CD14-positive monocyte (primary cell): ENCODE measurements around the gene TNIK. TPM values are rescaled to one million over a fixed set of nuclear protein-coding genes. Genes with fewer than 3 reads are reported as not detected.

Experiments used
- DNase-seq, 3 donors: peaks; one replicate each; pipeline ENCODE4 v3.0.0-alpha.2; 2011 to 2022
- H2AFZ ChIP-seq: 2 replicates; pipeline ENCODE4 v1.6.0; 2012; ENCODE audit warnings: mild to moderate bottlenecking, low read depth, low read length, inconsistent platforms; ENCODE audit not compliant: insufficient read depth, poor library complexity, severe bottlenecking
- H3K27ac ChIP-seq, 2 donors: 1 replicate in 1 of 2; 2 replicates in 1 of 2; pipeline ENCODE4 v1.5.1; 2012 to 2013; ENCODE audit warnings: low read length in 2 of 2, control low read depth in 1 of 2, inconsistent platforms in 1 of 2, low read depth in 1 of 2, mild to moderate bottlenecking in 1 of 2
- H3K27me3 ChIP-seq, 2 donors: one replicate each; pipeline versions ENCODE4 v1.6.0 to v1.6.1; 2011 to 2013; ENCODE audit warnings: low read length in 2 of 2; ENCODE audit not compliant: control insufficient read depth in 2 of 2, insufficient read depth in 2 of 2
- H3K36me3 ChIP-seq, 2 donors: replicated peaks in 1 of 2; 1 replicate in 1 of 2; 2 replicates in 1 of 2; pipeline versions ENCODE4 v1.5.1 to v1.6.1; 2012 to 2013; ENCODE audit warnings: low read length in 2 of 2, control low read depth in 1 of 2, inconsistent platforms in 1 of 2, mild to moderate bottlenecking in 1 of 2; ENCODE audit not compliant: insufficient read depth in 2 of 2, control insufficient read depth in 1 of 2
- H3K4me1 ChIP-seq, 2 donors: 1 replicate in 1 of 2; 2 replicates in 1 of 2; pipeline versions ENCODE4 v1.5.1 to v1.6.1; 2012 to 2013; ENCODE audit warnings: low read length in 2 of 2, control low read depth in 1 of 2, inconsistent platforms in 1 of 2, mild to moderate bottlenecking in 1 of 2, moderate library complexity in 1 of 2; ENCODE audit not compliant: insufficient read depth in 2 of 2, control insufficient read depth in 1 of 2
- H3K4me2 ChIP-seq: replicated peaks from 2 replicates; pipeline ENCODE3; 2012; ENCODE audit warnings: low read length, moderate library complexity, mild to moderate bottlenecking; ENCODE audit not compliant: poor library complexity, severe bottlenecking; ENCODE audit errors: extremely low read depth
- H3K4me3 ChIP-seq, 3 experiments: fragments of 200-600 bp in 1 of 3; sonication (generic) in 1 of 3; replicated peaks in 1 of 3; 1 replicate in 2 of 3; 2 replicates in 1 of 3; pipeline ENCODE4 v1.5.1; 2011 to 2013; ENCODE audit warnings: low read length in 3 of 3, mild to moderate bottlenecking in 3 of 3, control low read depth in 2 of 3, low read depth in 2 of 3, inconsistent platforms in 1 of 3, moderate library complexity in 1 of 3
- H3K79me2 ChIP-seq: 2 replicates; pipeline ENCODE4 v1.6.0; 2012; ENCODE audit warnings: mild to moderate bottlenecking, control low read depth, inconsistent platforms, low read length, moderate library complexity; ENCODE audit not compliant: insufficient read depth
- H3K9ac ChIP-seq: 2 replicates; pipeline ENCODE4 v1.6.0; 2017; ENCODE audit warnings: low read length, mild to moderate bottlenecking; ENCODE audit not compliant: insufficient read depth, poor library complexity, severe bottlenecking
- H3K9me3 ChIP-seq, 2 donors: replicated peaks in 1 of 2; 1 replicate in 1 of 2; 2 replicates in 1 of 2; pipeline versions ENCODE4 v1.5.1 to v1.6.1; 2012 to 2013; ENCODE audit warnings: low read length in 2 of 2, control low read depth in 1 of 2; ENCODE audit not compliant: control insufficient read depth in 1 of 2, insufficient read depth in 1 of 2
- H4K20me1 ChIP-seq: 2 replicates; pipeline ENCODE4 v1.6.0; 2012; ENCODE audit warnings: mild to moderate bottlenecking, low read length, control low read depth, moderate library complexity; ENCODE audit not compliant: insufficient read depth
- H3K27ac Mint-ChIP-seq, 7 donors: one replicate each; pipeline ENCODE4 v1.8.0; 2020; ENCODE audit warnings: mild to moderate bottlenecking in 7 of 7, mixed read lengths in 7 of 7, moderate library complexity in 6 of 7, inconsistent platforms in 2 of 7
- H3K27me3 Mint-ChIP-seq, 3 donors: one replicate each; pipeline ENCODE4 v1.8.0; 2021 to 2022; ENCODE audit warnings: low read depth in 3 of 3, mild to moderate bottlenecking in 3 of 3, mixed read lengths in 3 of 3, moderate library complexity in 3 of 3, inconsistent platforms in 1 of 3
- H3K36me3 Mint-ChIP-seq, 2 donors: one replicate each; pipeline ENCODE4 v1.8.0; 2020; ENCODE audit warnings: mixed read lengths in 2 of 2, inconsistent platforms in 1 of 2, mild to moderate bottlenecking in 1 of 2
- H3K4me1 Mint-ChIP-seq: one replicate; pipeline ENCODE4 v1.8.0; 2020; ENCODE audit warnings: mild to moderate bottlenecking, mixed read lengths
- H3K4me3 Mint-ChIP-seq, 2 donors: one replicate each; pipeline ENCODE4 v1.8.0; 2020; ENCODE audit warnings: mild to moderate bottlenecking in 2 of 2, mixed read lengths in 2 of 2, moderate library complexity in 1 of 2
- H3K9me3 Mint-ChIP-seq, 7 donors: one replicate each; pipeline ENCODE4 v1.8.0; 2020 to 2022; ENCODE audit warnings: mixed read lengths in 7 of 7, mild to moderate bottlenecking in 6 of 7, moderate library complexity in 6 of 7, inconsistent platforms in 2 of 7
- CTCF ChIP-seq: fragments of 200-600 bp; IDR thresholded peaks from one replicate; pipeline ENCODE4 v1.8.0; 2022; ENCODE audit warnings: antibody characterized with exemption, mild to moderate bottlenecking
- WGBS: methylation state at CpG from one replicate; pipeline ENCODE4 v1.1.5; 2013; ENCODE audit warnings: missing lambda C conversion rate; ENCODE audit not compliant: insufficient coverage; 5-methylcytosine and 5-hydroxymethylcytosine counted together
- intact Hi-C, 2 donors: fragments of 100-400 bp; cut with micrococcal nuclease; formaldehyde crosslinking; loops; one replicate each; pipeline versions ENCODE4 v1.15.0 to v1.15.1; 2023
- polyA plus RNA-seq, 3 donors: library from polyadenylated mRNA; depleted of rRNA in 1 of 3; unstranded in 2 of 3; stranded (reverse) in 1 of 3; fragments of 300-500 nt in 2 of 3; fragments of >200 nt in 1 of 3; fragmentation: Illumina TruSeq in 2 of 3; gene quantifications; 1 replicate in 2 of 3; 2 replicates in 1 of 3; pipeline ENCODE4 v1.2.3, GENCODE V29; 2012 to 2021

Gene TNIK
- polyA plus RNA-seq, 3 donors: 0.36 to 1.8 (median 0.75) TPM

GRCh38 chr3:171385086-171385485, 75.1 kb downstream of the TNIK start:
- no peak overlapping the region for H3K27ac ChIP-seq
- H3K9ac ChIP-seq: no peak overlapping the region
- H3K4me2 ChIP-seq: no peak overlapping the region
- no peaks in the 10 kb centered on the region for H4K20me1 ChIP-seq
- H2AFZ ChIP-seq: no peak overlapping the region
- H3K36me3 Mint-ChIP-seq: no peaks in the 10 kb centered on the region
- intact Hi-C loops: no loop called here
- no peaks in the 10 kb centered on the region for H3K79me2 ChIP-seq
- H3K4me1 ChIP-seq: no peaks in the 10 kb centered on the region
- no peaks in the 10 kb centered on the region for H3K27me3 ChIP-seq
- no peaks in the 10 kb centered on the region for H3K36me3 ChIP-seq
- 100% methylated on average over 2 of the region's 5 CpGs for WGBS
- H3K4me3 Mint-ChIP-seq: no peak overlapping the region
- peaks cover 4% of the 10 kb centered on the region for H3K4me1 Mint-ChIP-seq
- H3K27me3 Mint-ChIP-seq: no peaks in the 10 kb centered on the region
- TF ChIP-seq CTCF: no peak
- H3K27ac Mint-ChIP-seq: no peak overlapping the region
- no peaks in the 10 kb centered on the region for H3K9me3 ChIP-seq
- no peaks in the 10 kb centered on the region for H3K9me3 Mint-ChIP-seq
- no peak overlapping the region for H3K4me3 ChIP-seq
- no peak for DNase-seq

GRCh38 chr3:171384101-171384891, 75.9 kb downstream of the TNIK start:
- H3K36me3 ChIP-seq: no peaks in the 10 kb centered on the region
- intact Hi-C loops: no loop called here
- H3K4me3 ChIP-seq: no peak overlapping the region
- H3K79me2 ChIP-seq: no peaks in the 10 kb centered on the region
- Mint-ChIP-seq H3K4me1 (peaks cover 4% of the 10 kb centered on the region), H3K4me3 (no peak overlapping the region), H3K9me3 (no peaks in the 10 kb centered on the region), H3K27me3 (no peaks in the 10 kb centered on the region), H3K27ac (no peak overlapping the region), H3K36me3 (no peaks in the 10 kb centered on the region)
- H2AFZ ChIP-seq: no peak overlapping the region
- no peaks in the 10 kb centered on the region for H3K4me1 ChIP-seq
- no peak for DNase-seq
- no peak for TF ChIP-seq CTCF
- 100% methylated on average over 1 of the region's 3 CpGs for WGBS
- H3K27ac ChIP-seq: no peak overlapping the region
- no peak overlapping the region for H3K9ac ChIP-seq
- H3K27me3 ChIP-seq: no peaks in the 10 kb centered on the region
- no peak overlapping the region for H3K4me2 ChIP-seq
- no peaks in the 10 kb centered on the region for H4K20me1 ChIP-seq
- H3K9me3 ChIP-seq: no peaks in the 10 kb centered on the region
